Testis (tissue), 2 donors: Measurements from ENCODE around the gene KLF11.

ENCODE experiments used
- CTCF ChIP-seq, 3 experiments: fragments of 450-650 bp in 2 of 3; fragments of 200-600 bp in 1 of 3; sonication (generic) in 1 of 3; IDR thresholded peaks; one replicate each; pipeline ENCODE4 v1.5.1; 2016 to 2019; ENCODE audit warnings: antibody characterized with exemption in 3 of 3, mild to moderate bottlenecking in 2 of 3, moderate library complexity in 1 of 3
- POLR2A ChIP-seq: fragments of 450-650 bp; IDR thresholded peaks from one replicate; pipeline ENCODE4 v1.6.1; 2017; ENCODE audit warnings: antibody characterized with exemption, mild to moderate bottlenecking, moderate library complexity

GRCh38 chr2:10071176-10071575 is 27.8 kb downstream of the KLF11 start:
- TF ChIP-seq CTCF (IDR thresholded peaks at IDR 0.05) (no peak), POLR2A (no peak)
